ENCODE results near the gene EXOSC9.

Gene EXOSC9

DNA sequence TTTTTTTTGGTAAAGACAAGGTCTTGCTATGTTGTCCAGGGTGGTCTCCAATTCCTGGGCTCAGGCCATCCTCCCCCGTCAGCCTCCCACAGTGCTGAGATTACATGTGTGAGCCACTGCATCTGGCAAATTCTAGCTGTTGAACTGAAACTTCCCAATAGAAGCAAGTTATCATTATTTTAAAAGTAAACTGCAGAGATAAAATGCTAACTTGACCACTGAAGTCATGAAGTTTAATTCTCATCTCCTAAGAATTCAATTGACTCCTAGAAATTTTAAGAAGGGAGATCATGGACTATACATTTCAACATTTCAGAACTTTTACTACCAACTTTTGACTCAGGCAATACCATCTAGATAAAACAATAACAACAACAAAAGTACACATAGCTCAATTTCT is 11.7 kb upstream of the EXOSC9 start:
- DNase-seq (ENCODE audit: low read depth): no peak

DNA sequence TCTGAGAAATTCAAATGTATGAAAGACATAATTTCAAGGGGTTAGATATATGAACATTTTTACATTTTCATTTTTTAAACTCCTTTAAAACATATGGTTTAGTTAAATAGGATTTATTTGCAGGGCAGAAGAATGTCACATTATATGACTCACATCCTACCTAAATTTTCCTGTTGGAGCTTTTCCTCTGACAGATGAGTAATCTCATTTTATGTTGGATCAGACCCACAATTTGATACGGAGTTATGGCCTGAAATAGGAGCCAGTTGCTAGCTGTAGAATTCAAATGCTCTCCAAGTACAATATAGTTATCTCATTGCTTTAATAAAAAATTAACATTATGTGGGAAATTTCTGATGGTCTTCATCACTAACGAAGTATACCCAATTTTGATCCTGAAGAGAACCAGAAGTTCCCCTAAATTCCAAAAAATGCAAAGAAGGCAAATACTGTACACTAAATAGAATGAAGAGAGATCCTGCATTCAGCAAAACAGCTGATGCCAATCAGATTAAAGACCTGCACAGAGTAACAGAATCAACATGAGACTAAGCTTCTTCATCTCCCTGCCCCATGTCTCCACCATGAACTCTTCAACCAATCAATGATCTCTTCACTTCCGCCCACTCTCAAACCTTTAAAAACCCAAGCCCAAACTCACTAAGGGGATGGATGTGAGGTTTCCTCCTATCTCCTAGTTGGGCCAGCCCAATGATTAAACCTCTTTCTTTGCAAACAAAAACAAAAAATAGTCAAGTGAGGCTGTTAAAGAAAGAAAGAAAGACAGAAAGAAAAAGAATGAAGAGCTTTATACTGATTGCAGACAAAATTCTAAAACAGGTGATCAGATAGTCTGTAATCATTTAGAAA is 10.9 kb upstream of the EXOSC9 start:
- no peak for DNase-seq (ENCODE audit: low read depth)

DNA sequence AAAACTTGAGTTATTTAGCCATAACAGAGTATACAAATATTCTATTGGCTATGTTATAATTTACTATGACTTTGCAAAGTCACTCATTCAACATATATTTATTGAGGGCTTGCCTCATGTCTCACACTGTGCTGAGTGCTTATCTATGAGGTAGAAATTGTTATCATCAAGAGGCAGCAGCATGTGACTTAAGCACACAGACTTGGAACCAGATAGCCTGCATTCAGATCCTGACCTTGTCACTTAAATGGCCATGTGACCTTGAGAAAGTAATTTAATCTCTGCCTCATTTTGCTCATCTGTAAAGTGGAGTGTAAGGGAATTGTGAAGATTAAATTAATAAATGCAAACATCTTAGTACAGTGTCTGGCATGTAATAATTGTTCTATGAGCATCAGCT is 10.1 kb upstream of the EXOSC9 start:
- no peak for DNase-seq (ENCODE audit: low read depth)

DNA sequence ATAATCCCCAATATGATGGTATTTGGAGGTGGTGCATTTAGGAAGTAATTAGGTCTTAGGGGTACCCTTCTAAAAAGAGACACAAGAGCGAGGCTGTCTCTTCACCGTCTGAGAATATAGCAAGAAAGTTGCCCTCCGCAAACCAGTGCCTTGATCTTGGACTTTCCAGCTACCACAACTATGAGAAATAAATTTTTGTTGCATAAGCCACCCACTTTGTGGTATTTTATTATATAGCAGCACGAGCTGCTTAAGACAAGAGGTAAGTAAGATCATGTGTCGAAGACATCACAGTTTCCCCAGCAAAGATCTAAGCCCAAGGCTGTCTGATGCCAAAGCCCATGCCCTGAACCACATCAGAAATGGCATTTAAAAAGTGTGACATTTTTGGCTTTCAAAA is 9.6 kb upstream of the EXOSC9 start:
- DNase-seq (ENCODE audit: low read depth): peak; percentile 69

DNA sequence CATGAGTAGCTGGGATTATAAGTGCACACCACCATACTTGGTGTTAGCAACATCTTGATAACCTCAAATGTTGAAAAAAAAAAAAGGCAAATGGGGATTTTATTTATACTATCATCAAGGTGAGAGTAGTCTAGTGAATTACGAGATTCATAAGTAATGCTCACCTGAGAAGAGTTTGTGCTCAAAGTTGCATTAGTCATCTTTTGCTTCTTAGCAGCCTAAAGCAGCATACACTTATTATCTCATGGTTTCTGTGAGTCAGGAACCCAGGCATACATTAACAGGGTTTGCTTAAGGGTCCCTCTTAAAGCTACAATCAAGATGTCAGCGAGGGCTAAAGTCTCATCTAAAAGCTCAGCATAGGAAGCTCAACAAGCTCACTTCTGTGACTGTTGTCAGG is 8.2 kb upstream of the EXOSC9 start:
- DNase-seq (ENCODE audit: low read depth): no peak

DNA sequence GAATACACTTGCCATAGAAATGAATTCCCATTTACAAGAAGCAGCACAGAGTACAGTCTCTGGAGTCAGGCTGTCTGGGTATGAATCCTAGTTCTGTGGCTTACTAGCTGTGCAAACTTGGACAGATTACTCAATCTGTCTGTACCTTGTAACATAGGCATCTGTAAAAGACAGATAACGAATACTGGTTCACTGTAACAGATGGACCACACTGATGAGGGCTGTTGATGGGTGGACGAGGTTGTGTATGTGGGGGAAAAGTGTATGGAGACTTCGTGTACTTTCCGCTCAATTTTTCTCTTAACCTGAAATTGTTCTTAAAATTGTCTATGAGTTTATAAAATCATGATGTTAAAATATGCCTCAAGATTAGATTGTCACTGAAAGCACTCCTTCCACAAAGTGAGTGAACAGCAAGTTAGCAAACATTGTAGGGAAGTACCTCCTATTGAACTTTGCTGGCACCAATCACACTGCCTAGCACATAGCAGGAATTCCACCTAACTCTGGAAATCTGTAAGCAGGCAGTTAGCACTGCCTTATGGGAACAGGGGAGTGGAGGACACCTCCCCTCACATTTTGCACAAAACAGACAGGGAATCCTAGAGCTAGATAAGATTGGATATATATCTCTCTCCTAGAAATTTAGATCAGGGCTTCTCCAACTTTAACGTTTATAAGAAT is 6.5 kb upstream of the EXOSC9 start:
- DNase-seq (ENCODE audit: low read depth): no peak

DNA sequence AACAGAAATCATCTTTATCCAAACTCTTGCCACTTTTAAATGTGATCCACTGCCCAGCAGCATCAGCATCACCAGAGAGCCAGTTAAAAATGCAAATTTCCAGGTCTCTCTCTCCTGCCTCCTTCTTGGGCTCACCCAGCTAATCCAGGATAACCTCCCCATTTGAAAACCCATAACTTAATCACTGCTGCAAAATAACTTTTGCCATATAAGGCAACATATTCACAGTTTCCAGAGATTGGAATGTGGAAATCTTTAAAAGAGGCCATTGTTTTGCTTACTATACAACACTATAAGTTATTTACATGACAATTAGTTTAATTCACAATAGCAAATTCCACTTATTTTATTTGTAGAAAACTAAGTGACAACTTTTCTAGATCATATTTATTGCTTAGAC is 4.8 kb upstream of the EXOSC9 start:
- DNase-seq (ENCODE audit: low read depth): no peak

DNA sequence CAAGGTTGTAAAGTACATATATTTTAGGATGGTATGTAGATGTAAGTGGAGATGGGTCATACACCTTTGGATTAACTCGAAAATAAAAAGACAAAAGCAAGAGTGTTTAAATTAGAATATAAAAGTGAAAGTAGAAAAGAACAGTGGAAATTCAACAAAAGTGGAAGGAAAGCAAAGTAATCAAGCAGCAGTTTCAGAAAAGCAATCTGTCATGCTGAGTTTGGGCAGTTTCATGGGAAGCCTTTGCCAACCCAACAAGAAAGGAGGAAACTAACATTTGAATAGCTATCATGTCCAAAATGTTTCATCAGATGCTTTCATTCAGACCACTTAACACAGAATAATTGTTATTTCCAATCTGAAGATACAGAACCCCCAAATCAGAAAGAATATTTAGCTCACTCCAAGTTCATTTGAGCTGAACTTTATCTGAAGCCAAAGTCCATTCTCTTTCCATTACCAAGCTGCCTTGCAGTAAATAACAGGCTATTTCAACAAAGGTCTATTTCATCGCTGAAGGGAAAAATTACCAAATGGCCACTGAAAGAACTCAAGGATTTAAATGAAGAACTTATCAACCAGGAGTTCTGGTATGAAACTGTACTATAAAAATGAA is 1.8 kb upstream of the EXOSC9 start:
- DNase-seq (ENCODE audit: low read depth): no peak

DNA sequence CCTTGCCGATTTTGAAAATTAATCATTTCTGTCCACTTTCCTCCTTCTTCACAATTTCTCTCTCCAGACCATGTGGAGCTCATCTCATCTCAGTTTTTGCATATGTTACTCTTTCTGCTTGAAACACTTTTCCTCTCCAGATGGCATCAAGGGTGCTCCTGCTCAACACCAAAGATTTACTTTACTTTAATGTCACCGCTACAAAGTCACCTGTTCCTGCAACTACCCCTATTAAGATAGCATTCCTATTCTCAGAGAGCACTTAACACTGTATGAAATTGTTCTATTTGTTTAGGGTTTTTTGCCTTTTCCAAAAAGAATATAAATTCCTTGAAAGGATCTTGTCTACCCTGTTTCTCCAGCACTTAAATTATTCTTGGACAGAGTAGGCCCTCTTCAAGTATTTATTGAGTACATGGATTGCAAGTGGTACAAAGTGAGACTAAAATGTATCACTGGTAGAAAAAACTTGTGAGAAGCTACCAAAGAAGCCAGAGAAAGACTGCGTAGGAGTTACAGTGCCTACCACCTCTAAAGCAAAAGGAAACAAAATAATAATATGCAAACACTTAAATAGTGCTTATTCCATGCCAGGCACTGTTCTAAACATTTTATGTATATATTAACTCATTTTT is 1.1 kb upstream of the EXOSC9 start:
- DNase-seq (ENCODE audit: low read depth): no peak

DNA sequence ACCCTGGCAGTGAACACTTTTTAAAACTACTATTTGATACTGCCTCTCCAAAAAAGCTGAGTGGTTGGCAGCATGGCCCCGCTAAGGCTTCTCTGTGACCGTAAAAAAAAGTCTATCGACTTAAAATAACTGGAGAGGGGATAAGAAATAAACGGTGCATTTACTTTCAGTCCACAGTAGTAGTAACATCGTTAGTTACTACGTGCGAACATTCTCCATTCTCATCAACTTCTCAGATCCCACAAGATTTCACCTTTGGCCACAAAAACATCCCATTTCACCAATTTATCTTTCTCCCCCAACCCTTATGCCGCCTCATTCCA is 524 bp upstream of the EXOSC9 start:
- no peak for DNase-seq (ENCODE audit: low read depth)

DNA sequence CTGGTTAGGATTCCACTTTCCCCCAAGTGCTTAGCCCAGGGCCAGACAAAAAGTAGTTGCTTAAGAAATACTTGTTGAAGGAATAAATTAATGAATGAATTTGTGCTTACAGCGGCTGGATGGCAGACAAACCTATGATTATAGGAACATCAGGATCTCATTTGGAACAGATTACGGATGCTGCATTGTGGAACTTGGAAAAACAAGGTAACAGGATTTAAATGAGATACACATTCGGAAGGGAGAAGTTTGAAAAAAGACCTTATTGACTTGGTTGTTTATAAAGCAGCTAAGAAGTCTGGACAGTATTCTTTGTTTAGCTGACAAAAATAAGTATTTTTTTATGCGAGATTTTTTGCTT is 572 bp downstream of the EXOSC9 start:
- no peak for DNase-seq (ENCODE audit: low read depth)

DNA sequence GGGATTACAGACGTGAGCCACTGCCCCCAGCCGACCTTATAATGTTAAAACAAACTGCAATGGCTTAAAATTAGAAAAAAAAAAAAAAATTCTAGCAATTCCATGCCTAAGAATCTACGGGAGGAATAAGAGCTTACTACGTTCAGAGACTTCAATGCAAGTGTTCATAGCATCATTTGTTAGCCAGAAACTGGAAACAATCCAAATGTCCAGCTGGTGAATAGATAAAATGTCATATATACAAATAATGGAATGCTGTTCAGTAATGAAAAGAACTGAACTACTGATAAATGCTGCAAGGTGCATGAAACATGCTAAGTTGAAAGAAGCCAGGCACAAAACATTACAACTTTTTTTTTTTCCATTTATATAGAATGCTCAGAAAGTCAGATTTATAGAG is 5.3 kb downstream of the EXOSC9 start:
- DNase-seq (ENCODE audit: low read depth): no peak

DNA sequence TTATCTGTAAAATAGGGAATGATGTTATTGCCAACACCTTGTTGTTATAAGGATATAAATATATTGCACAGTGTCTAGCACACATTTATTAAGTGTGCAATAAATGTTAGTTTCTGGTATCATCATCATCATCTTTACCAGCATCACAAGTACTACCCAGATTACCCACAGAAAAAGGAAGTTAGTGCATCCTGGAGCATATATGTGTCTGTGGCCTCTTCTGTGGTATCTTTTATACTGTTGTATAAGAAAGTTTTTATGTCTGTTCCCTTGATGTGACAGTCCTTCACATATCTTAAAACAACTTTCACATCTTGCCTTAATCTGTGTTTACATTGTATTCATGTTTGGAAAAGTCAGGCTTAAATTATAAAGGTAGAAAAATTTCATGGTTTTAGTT is 10.0 kb downstream of the EXOSC9 start:
- DNase-seq (ENCODE audit: low read depth): no peak

DNA sequence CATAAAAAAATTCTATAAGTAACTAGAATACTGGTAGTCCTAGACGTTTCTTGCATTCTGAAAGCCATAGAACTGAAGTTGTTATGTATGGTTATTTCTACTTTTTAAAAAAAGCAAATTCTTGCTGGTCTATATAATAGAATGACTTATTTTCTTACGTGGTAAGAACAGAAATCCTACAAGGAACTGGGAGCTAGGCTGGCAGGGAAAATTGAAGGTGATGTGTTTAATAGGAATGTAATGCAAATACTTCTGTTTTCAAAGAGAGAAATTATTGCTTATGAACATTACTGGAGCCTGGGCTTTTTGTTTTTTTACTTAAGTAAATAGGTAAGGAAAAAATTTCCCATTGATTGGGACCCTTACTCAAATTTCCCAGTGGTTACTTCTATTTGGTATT is 13.6 kb downstream of the EXOSC9 start:
- DNase-seq (ENCODE audit: low read depth): no peak

DNA sequence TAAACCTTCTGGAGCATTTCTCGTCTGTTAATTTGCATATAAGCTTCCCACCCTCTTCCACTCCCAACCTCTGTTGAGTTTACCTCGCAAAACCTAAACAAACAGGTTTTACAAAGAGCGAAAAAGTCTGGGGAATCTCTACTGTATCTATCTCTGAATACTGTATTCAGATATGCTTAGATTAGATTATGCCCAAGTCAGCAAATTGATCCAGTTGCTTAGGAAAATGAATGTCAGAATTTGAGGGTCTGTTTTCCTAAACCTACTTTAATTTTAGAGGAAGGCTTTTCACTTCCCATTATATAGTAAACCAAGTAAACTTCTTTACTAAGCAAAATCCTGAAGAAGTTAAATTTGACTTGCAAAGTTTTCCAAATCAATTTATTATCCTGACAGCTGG is 15.9 kb downstream of the EXOSC9 start:
- DNase-seq (ENCODE audit: low read depth): no peak

DNA sequence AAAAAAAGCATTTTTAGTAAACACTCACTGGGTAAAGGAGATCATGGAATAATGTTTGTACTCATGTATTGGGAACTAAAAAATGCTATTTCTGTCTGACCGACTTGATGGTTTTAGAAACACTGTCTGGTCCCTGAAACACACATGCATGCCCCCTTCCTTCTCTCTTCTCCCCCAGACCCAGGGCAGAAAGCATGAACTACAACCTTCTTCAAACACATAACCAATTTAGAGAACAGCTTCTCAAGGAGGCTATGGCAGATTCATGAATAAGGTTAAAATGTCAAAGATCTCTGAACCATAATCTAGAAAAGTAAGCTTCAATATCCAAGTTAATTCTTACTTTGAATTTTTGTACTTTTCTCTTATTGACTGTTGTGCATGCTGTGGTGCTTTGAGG is 16.6 kb downstream of the EXOSC9 start:
- no peak for DNase-seq (ENCODE audit: low read depth)

DNA sequence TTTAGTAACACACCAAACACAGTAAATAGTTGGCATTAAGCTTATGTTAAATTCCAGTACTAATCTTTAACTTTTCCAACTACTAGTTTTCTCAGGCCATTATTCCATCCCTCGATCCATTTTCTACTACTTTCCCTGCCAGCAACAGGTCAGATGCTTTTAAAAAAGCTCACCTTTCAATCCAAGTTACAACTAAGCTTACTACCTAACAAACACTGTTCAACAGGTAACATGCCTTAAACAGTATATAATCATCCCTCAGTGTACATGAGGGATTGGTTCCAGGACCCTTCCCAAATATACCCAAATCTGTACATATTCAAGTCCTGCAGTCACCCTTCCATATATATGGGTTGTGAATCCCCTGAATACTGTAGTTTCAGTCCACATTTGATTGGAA is 17.1 kb downstream of the EXOSC9 start:
- DNase-seq (ENCODE audit: low read depth): no peak

DNA sequence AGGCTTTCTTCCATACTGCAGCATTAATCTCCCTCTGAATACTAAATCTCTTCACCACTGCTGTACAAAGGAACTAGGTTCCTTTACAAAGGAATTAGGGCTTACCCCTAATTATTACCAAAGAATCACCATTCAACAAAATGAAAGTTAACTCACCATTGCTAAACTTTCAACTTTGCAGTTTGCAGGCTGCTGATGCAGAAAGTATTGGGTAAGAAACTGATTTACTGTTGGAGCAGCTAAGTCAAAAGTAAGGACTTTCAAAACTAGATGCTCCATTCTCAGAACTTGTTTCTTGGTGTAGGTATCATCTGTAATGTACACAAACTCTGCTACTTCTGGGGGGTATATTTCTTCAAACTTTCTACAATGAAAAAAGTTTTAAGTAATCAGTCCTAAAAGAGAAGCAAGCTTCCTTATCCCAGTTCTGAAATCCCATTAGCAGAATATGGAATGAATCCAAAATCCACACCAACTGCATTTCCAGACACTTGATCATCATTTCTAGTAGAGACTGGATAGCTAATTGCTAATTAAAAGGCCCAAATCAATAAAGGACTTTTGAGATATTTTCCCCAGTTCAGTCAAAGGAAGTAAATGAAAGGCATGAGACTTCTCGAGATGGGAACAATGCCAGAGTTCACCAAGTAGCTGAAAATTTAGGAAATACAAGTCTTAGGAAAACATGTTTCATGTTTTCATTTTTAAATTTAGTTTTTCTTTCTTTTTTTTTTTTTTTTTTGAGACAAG is 18.3 kb downstream of the EXOSC9 start:
- DNase-seq (ENCODE audit: low read depth): no peak

DNA sequence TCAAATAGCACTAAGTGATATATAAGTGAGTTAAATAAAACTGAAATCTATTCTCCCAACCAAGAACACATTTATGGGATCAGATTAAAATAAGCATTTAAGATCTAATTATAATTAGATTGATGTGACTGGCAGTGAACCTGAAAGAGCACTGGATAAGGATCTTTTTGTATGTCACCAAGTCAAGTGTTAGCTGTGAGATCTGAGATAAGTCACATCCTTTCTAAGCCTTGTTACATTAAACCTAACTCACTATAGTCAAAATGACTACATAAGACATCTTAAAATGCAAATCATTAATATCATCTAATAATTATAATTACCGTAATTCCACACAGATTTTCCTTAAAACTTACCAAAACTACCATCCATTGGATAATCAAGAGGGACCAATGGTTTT is 20.9 kb downstream of the EXOSC9 start:
- DNase-seq (ENCODE audit: low read depth): no peak

DNA sequence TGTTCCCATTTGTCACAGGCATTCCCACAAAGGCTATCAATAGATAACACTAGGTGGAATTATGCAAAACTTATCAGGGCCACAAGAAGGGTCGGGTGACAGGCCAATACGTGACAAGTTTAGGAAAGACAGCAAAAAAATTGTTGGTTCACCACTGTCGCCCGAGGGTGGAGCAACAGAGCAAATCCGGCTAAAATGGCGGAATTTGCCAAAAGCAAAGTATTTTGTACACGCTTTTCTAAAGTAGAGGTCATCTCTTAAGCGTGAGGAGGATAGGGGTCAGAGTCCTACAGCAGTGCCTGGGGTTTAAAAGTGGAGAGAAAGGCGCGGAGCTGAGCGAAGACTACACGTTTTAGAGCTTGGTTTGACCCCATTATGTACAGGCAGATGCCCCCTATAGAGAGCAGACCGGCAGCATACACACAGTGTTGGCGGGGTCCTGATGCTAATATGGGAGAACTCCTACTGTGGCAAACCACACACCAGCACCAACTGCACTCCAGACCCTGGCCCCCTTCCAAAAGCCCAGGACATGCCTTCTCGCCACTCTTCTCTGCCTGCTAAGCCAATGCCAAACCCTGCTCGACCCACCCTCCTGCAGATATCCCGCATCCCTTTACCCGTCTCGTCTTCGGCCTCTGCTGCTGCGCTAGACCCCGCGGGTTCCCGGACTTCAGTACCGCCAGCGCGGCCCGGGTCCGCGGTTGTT is 21.8 kb downstream of the EXOSC9 start:
- no peak for DNase-seq (ENCODE audit: low read depth)

DNA sequence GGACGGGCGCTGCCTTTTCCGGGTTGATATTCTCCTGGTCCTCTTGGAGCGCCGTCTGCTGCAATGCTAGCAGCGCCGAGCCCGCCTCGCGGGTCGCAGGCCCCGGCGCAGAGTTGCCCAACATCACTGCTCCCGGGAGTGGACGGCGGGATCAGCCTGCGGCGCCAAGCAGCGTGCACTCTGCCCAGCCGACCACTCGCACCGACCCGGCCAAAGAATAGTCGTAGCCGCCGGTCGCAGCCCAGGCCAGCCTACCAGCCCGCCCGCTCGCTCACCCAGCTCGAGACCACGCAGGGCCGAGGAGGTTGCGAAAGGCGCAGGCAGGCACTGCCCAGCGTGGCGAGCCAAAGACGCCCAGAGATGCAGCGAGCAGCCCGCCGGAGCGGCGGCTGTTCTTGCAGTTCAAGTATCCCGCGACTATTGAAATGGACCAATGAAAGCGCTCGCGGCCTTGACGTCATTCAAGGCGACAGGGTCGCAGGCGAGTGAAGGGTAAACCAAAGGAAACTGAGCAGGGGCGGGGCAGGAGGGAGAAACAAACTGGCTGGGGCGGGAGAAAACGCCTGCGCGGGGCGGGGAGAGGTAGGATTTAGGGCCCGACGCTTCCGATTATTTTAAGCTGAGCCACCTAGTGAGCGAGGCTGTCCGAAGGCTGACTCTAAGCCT is 22.5 kb downstream of the EXOSC9 start, which contains the start of gene CCNA2:
Gene CCNA2 (minus strand): TSS at position 379 of the 666 bp plus-strand sequence. CDS start 255 bp downstream, at position 124.
- DNase-seq (ENCODE audit: low read depth): peak; percentile 79
